ENCODE data around the gene SPPL2C. TPM values are rescaled to one million over a fixed set of nuclear protein-coding genes. Genes with fewer than 3 reads are reported as not detected.

SPPL2C gene
- total RNA-seq, 1 experiment from 2014 or later, result not detected

DNA sequence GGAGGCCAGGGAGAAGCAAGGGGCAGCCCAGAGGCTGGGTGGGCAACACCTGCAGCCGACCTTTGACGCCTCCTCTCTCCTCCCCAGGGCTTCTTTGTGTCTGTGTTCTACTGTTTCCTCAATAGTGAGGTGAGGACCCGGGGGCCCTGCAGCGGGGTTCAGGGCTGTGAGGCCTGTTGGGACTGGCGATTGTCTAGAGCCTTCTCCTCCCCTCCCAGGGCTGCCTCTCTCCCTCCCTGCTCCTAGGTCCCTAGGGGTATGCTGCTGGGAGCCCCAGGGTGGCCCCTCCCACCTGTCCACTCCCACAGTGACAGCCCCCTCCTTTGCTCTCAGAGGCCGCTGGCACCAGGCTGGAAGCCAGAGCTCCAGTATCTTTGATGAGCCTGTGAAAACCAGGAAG lies 10.8 kb upstream of the SPPL2C start:
- Mint-ChIP-seq H3K27ac (no peak overlapping the region), H3K9me3 (no peaks in the 10 kb centered on the region), H3K4me3 (no peak overlapping the region), H3K4me1 (0 out of 2 replicates have a peak, but pooled peaks cover 5% of the 10 kb centered on the region), H3K27me3 (ENCODE audit: low read depth) (no peaks in the 10 kb centered on the region), H3K36me3 (no peaks in the 10 kb centered on the region)
- CTCF ChIA-PET, result interaction anchor here (0.7 to 3.5 kb wide), 8 partner anchors 15 to 194 kb away, joined by 3 to 37 read pairs (median 4); no protein-coding TSS in a partner anchor
- TF ChIP-seq KAT7 (CRISPR knock-in tag; IDR thresholded peaks at IDR 0.05; ENCODE audit: borderline replicate concordance), result no peak
- no peak for TF ChIP-seq TEAD1 (CRISPR knock-in tag; IDR thresholded peaks at IDR 0.05)
- TF ChIP-seq NFATC4 (CRISPR knock-in tag; IDR thresholded peaks at IDR 0.05), result no peak
- no peak for TF ChIP-seq ZNF121 (CRISPR knock-in tag; IDR thresholded peaks at IDR 0.05)
- TF ChIP-seq, protein P1, sequence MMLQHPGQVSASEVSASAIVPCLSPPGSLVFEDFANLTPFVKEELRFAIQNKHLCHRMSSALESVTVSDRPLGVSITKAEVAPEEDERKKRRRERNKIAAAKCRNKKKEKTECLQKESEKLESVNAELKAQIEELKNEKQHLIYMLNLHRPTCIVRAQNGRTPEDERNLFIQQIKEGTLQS (CRISPR knock-in tag; conservative IDR thresholded peaks at IDR 0.05), result no peak
- TF ChIP-seq, protein P2, sequence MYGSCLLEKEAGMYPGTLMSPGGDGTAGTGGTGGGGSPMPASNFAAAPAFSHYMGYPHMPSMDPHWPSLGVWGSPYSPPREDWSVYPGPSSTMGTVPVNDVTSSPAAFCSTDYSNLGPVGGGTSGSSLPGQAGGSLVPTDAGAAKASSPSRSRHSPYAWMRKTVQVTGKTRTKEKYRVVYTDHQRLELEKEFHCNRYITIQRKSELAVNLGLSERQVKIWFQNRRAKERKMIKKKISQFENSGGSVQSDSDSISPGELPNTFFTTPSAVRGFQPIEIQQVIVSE (CRISPR knock-in tag; IDR thresholded peaks at IDR 0.05; ENCODE audit: borderline replicate concordance), result no peak
- TF ChIP-seq CREM (CRISPR knock-in tag; IDR thresholded peaks at IDR 0.05), result no peak
- no peak for TF ChIP-seq ZNF423 (CRISPR knock-in tag; IDR thresholded peaks at IDR 0.05)
- TF ChIP-seq ZNF317 (CRISPR knock-in tag; IDR thresholded peaks at IDR 0.05; ENCODE audit: borderline replicate concordance, low read depth), result no peak
- TF ChIP-seq ZBTB21 (CRISPR knock-in tag; IDR thresholded peaks at IDR 0.05; ENCODE audit: borderline replicate concordance), result no peak
- no peak for TF ChIP-seq ZNF219 (CRISPR knock-in tag; IDR thresholded peaks at IDR 0.05; ENCODE audit: borderline replicate concordance)
- no peak for TF ChIP-seq FOXJ3 (CRISPR knock-in tag; IDR thresholded peaks at IDR 0.05; ENCODE audit: borderline replicate concordance)
- no peak for TF ChIP-seq SMAD3 (CRISPR knock-in tag; IDR thresholded peaks at IDR 0.05; ENCODE audit: borderline replicate concordance)
- no peak for TF ChIP-seq MXD4 (CRISPR knock-in tag; IDR thresholded peaks at IDR 0.05; ENCODE audit: borderline replicate concordance)
- POLR2A ChIA-PET, result no interaction called here
- no peak for DNase-seq (ENCODE audit: low spot score)
- ATAC-seq, result no peak

DNA sequence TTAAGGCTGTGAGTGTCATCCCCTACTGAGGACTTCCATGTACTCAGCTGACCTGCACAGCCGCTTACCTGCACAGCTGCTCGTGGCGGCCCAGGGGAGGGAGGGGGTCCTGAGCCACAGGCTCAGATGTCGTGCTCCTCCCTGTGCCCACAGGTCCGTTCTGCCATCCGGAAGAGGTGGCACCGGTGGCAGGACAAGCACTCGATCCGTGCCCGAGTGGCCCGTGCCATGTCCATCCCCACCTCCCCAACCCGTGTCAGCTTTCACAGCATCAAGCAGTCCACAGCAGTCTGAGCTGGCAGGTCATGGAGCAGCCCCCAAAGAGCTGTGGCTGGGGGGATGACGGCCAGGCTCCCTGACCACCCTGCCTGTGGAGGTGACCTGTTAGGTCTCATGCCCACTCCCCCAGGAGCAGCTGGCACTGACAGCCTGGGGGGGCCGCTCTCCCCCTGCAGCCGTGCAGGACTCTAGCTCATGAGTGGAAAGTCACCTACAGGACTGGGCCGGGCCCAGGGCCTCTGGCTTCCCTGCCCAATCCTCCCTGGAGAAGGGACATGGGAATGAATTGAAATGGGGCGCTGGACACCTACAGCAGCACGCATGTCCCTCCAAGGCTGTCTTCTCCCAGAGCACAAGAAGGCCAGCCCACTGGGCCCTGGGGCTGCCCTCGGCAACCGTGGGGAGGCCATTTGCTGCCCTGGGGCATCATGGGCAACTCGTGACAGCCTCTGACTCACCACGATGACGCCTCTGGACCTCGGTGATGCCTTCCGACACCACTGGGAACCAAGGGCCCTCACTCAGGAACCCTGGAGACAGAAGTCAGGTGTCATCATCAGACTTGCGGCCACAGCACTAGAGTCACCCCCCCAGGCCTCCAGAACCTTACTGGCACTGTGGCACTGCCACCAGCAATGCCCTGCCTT lies 9.9 kb upstream of the SPPL2C start:
- ChIA-PET POLR2A (no interaction called here), CTCF (interaction anchor here (0.7 to 1.3 kb wide), 7 partner anchors 14 to 195 kb away, joined by 3 to 7 read pairs (median 4); no protein-coding TSS in a partner anchor)
- no peak for TF ChIP-seq ZNF219 (CRISPR knock-in tag; IDR thresholded peaks at IDR 0.05; ENCODE audit: borderline replicate concordance)
- TF ChIP-seq, protein P3, sequence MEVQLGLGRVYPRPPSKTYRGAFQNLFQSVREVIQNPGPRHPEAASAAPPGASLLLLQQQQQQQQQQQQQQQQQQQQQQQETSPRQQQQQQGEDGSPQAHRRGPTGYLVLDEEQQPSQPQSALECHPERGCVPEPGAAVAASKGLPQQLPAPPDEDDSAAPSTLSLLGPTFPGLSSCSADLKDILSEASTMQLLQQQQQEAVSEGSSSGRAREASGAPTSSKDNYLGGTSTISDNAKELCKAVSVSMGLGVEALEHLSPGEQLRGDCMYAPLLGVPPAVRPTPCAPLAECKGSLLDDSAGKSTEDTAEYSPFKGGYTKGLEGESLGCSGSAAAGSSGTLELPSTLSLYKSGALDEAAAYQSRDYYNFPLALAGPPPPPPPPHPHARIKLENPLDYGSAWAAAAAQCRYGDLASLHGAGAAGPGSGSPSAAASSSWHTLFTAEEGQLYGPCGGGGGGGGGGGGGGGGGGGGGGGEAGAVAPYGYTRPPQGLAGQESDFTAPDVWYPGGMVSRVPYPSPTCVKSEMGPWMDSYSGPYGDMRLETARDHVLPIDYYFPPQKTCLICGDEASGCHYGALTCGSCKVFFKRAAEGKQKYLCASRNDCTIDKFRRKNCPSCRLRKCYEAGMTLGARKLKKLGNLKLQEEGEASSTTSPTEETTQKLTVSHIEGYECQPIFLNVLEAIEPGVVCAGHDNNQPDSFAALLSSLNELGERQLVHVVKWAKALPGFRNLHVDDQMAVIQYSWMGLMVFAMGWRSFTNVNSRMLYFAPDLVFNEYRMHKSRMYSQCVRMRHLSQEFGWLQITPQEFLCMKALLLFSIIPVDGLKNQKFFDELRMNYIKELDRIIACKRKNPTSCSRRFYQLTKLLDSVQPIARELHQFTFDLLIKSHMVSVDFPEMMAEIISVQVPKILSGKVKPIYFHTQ (CRISPR knock-in tag; IDR thresholded peaks at IDR 0.05), result no peak
- TF ChIP-seq, protein P4, sequence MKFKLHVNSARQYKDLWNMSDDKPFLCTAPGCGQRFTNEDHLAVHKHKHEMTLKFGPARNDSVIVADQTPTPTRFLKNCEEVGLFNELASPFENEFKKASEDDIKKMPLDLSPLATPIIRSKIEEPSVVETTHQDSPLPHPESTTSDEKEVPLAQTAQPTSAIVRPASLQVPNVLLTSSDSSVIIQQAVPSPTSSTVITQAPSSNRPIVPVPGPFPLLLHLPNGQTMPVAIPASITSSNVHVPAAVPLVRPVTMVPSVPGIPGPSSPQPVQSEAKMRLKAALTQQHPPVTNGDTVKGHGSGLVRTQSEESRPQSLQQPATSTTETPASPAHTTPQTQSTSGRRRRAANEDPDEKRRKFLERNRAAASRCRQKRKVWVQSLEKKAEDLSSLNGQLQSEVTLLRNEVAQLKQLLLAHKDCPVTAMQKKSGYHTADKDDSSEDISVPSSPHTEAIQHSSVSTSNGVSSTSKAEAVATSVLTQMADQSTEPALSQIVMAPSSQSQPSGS (CRISPR knock-in tag; IDR thresholded peaks at IDR 0.05; ENCODE audit: borderline replicate concordance, low read depth), result no peak
- DNase-seq (ENCODE audit: low spot score), result no peak
- H3K36me3 Mint-ChIP-seq, result no peaks in the 10 kb centered on the region
- no peaks in the 10 kb centered on the region for H3K9me3 Mint-ChIP-seq
- H3K27me3 Mint-ChIP-seq (ENCODE audit: low read depth), result no peaks in the 10 kb centered on the region; the same call in 1 of the 2 replicates
- no peak overlapping the region for H3K27ac Mint-ChIP-seq
- 0 out of 2 replicates have a peak, but pooled peaks cover 5% of the 10 kb centered on the region for H3K4me1 Mint-ChIP-seq
- ATAC-seq, result no peak
- H3K4me3 Mint-ChIP-seq, result no peak overlapping the region
